ENCODE data around the gene N4BP2L2.

DNA sequence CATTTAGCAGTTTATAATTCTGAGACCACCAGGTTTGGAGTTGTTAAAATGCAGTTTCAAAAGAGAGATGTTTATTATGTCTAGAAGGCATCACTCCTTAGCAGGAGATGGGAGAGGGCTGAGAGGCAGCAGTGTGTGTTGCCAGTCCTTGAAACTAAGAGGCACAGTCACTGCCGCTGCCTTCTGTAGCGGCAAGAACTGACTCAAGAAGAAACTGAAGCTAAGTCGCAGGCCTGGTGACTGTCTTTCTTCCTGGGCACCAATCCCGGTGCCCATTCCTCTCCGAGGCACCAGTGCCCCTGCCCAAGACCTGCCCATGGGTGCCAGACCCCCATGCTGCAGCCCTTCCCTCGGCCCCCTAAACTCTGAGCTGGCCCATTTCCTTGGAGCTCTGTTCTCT is 130.7 kb downstream of the N4BP2L2 start:
- TF ChIP-seq, protein P1, sequence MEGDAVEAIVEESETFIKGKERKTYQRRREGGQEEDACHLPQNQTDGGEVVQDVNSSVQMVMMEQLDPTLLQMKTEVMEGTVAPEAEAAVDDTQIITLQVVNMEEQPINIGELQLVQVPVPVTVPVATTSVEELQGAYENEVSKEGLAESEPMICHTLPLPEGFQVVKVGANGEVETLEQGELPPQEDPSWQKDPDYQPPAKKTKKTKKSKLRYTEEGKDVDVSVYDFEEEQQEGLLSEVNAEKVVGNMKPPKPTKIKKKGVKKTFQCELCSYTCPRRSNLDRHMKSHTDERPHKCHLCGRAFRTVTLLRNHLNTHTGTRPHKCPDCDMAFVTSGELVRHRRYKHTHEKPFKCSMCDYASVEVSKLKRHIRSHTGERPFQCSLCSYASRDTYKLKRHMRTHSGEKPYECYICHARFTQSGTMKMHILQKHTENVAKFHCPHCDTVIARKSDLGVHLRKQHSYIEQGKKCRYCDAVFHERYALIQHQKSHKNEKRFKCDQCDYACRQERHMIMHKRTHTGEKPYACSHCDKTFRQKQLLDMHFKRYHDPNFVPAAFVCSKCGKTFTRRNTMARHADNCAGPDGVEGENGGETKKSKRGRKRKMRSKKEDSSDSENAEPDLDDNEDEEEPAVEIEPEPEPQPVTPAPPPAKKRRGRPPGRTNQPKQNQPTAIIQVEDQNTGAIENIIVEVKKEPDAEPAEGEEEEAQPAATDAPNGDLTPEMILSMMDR (conservative IDR thresholded peaks at IDR 0.05) = no peak
- no peak for TF ChIP-seq ZFX (IDR thresholded peaks at IDR 0.05)
